Nephron (organoid): ENCODE results near the gene PCSK9.

Experiments used
- H3K27ac Mint-ChIP-seq, 3 experiments: 2 replicates each; pipeline ENCODE4 v1.8.0; 2020; ENCODE audit warnings: mixed read lengths in 3 of 3, mild to moderate bottlenecking in 2 of 3, moderate library complexity in 1 of 3
- H3K27me3 Mint-ChIP-seq: 2 replicates; pipeline ENCODE4 v1.8.0; 2021; ENCODE audit warnings: low read depth, mild to moderate bottlenecking, moderate library complexity, mixed read lengths
- H3K36me3 Mint-ChIP-seq: 2 replicates; pipeline ENCODE4 v1.8.0; 2020; ENCODE audit warnings: low read depth, mixed read lengths
- H3K4me1 Mint-ChIP-seq: 2 replicates; pipeline ENCODE4 v1.8.0; 2020; ENCODE audit warnings: mixed read lengths
- H3K4me3 Mint-ChIP-seq, 3 experiments: 2 replicates each; pipeline ENCODE4 v1.8.0; 2020; ENCODE audit warnings: mild to moderate bottlenecking in 3 of 3, mixed read lengths in 3 of 3, moderate library complexity in 2 of 3
- H3K9me3 Mint-ChIP-seq: 2 replicates; pipeline ENCODE4 v1.8.0; 2020; ENCODE audit warnings: mixed read lengths
- TF ChIP-seq, protein P1 (sequence below), 3 experiments: fragments of 200-600 bp; sonication (generic); IDR thresholded peaks; one replicate each; pipeline ENCODE4 v1.5.0; 2021; ENCODE audit warnings: antibody characterized with exemption in 3 of 3; ENCODE audit not compliant: unreplicated experiment in 3 of 3

Gene PCSK9

DNA sequence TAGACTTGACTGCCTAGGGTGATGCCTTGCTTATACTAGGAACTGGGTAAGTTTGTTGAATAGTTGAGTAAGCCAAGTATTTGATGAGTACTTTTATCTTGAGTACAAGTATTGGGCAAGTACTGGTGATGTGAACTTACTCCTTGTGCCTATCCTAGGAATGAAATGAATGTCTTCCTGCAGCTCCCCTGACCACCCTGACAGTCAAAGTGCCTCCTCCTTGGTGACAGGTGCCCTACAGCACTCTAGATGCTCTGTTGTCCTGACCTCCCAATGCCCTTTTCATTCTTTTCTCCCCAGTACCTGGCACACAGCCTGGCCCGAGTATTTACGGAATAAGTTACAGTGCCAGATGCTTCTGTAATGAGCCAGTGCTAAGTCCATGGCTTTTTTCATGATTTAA is 25.5 kb downstream of the PCSK9 start:
- Mint-ChIP-seq H3K27me3 (no peaks in the 10 kb centered on the region), H3K27ac (no peak overlapping the region), H3K4me1 (peaks cover 40% of the 10 kb centered on the region), H3K9me3 (no peaks in the 10 kb centered on the region), H3K36me3 (peaks cover 38% of the 10 kb centered on the region), H3K4me3 (no peak overlapping the region)
- TF ChIP-seq, protein P1, sequence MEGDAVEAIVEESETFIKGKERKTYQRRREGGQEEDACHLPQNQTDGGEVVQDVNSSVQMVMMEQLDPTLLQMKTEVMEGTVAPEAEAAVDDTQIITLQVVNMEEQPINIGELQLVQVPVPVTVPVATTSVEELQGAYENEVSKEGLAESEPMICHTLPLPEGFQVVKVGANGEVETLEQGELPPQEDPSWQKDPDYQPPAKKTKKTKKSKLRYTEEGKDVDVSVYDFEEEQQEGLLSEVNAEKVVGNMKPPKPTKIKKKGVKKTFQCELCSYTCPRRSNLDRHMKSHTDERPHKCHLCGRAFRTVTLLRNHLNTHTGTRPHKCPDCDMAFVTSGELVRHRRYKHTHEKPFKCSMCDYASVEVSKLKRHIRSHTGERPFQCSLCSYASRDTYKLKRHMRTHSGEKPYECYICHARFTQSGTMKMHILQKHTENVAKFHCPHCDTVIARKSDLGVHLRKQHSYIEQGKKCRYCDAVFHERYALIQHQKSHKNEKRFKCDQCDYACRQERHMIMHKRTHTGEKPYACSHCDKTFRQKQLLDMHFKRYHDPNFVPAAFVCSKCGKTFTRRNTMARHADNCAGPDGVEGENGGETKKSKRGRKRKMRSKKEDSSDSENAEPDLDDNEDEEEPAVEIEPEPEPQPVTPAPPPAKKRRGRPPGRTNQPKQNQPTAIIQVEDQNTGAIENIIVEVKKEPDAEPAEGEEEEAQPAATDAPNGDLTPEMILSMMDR (IDR thresholded peaks at IDR 0.05; ENCODE audit: unreplicated experiment in 3 of 3): no peak

DNA sequence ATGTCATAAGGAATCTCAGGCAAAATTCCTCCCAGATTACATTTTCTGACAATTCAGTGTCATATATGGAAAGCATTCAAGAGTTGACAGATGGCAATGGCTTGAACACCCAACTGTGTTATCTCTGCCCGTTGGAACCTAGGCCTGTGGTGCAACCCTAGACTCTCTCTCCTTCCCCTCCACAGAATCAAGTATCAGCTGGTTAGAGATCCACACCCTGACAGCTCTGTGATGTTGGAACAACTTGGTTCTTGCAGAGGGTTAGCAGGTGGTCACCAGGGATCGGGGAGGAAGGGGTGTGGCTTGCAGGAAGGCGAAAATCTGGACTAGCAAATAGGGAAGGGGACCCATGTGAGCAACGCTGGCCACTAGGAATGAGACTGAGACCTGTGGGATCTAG is 26.3 kb downstream of the PCSK9 start:
- Mint-ChIP-seq H3K4me1 (peaks cover 48% of the 10 kb centered on the region), H3K4me3 (no peak overlapping the region), H3K27me3 (no peaks in the 10 kb centered on the region), H3K36me3 (peaks cover 40% of the 10 kb centered on the region), H3K27ac (no peak overlapping the region), H3K9me3 (no peaks in the 10 kb centered on the region)
- TF ChIP-seq, protein P1 (IDR thresholded peaks at IDR 0.05; ENCODE audit: unreplicated experiment in 3 of 3): no peak

DNA sequence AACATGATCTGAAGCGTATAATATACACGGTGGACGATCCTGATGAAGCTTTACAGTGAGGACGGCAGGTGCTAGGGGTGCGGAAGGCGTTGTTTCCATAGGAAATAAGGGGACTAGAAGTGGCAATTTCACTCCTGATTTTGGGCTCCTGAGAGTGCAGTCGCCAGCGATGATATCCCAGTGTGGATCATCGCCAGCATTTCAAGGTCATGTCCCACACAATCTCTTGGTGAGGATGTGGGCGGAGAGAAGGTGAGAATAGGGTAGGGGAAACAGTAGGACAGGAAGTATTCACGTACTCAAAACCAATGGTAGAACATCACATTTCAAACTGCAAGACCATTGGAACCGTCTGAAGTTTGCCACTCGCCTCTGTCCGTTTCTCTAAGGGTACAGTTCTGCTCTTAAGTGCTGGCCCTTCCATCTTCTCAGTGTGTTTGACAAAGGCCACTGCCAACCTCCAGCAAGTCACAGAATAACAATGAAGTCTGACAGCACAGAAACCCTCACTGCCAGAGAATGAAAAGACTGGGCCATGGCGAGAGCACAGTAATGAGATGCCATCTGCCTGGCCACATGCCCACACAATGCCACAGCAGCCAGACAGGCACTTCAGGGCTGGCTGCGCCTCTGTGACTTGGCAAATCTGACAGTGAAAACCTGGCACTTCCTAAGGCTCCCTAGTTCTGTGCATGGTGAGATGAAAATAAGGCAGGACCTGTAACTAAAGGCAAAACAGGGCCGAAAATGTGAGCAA is 27.9 kb downstream of the PCSK9 start:
- H3K9me3 Mint-ChIP-seq: no peaks in the 10 kb centered on the region
- H3K4me3 Mint-ChIP-seq: no peak overlapping the region
- peaks cover 53% of the 10 kb centered on the region for H3K36me3 Mint-ChIP-seq
- H3K4me1 Mint-ChIP-seq: peaks cover 56% of the 10 kb centered on the region
- no peak overlapping the region for H3K27ac Mint-ChIP-seq
- TF ChIP-seq, protein P1 (IDR thresholded peaks at IDR 0.05; ENCODE audit: unreplicated experiment in 3 of 3): no peak
- H3K27me3 Mint-ChIP-seq: no peaks in the 10 kb centered on the region

DNA sequence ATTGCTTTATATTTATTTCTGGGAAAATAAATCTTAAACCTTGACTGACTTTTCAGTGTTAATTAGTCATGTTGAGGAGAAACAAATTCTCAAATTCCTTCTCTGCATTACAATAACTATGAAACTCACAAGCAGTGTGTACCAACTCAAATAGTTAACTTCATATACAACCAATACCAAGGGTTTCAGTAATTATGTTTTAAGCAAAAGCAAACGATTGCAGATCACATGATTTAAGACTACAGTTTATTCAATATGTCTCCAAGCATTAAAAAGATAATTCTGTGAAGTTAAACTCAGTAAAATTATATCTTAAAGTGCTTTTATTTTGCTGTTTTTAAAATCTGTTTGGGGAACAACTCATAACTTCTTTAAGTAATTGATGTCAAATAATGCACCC is 28.6 kb downstream of the PCSK9 start:
- TF ChIP-seq, protein P1 (IDR thresholded peaks at IDR 0.05; ENCODE audit: unreplicated experiment in 3 of 3): no peak
- Mint-ChIP-seq H3K27ac (no peak overlapping the region), H3K9me3 (no peaks in the 10 kb centered on the region), H3K36me3 (peaks cover 60% of the 10 kb centered on the region), H3K4me1 (peaks cover 51% of the 10 kb centered on the region), H3K27me3 (no peaks in the 10 kb centered on the region), H3K4me3 (no peak overlapping the region)

DNA sequence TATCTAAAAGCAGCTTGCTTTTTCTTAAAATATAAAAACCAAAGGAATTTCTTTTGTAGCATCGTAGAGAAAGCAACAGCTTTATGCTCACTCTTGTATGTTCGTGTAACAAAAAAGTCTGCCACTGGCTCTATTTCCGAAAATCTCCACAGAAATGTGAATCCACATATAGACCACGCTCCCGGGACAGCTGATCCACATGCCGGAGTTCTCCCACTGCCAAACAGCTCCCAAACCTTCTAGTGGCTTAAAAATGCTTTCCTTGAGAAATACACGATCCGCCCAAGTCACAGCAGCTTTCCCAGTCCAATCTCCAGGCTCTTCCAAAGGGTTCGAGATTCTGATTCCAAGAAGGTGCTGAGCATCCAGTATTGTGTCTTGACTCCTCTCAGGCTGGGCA is 29.3 kb downstream of the PCSK9 start:
- no peaks in the 10 kb centered on the region for H3K9me3 Mint-ChIP-seq
- peaks cover 65% of the 10 kb centered on the region for H3K36me3 Mint-ChIP-seq
- H3K27ac Mint-ChIP-seq: no peak overlapping the region
- TF ChIP-seq, protein P1 (IDR thresholded peaks at IDR 0.05; ENCODE audit: unreplicated experiment in 3 of 3): no peak
- no peaks in the 10 kb centered on the region for H3K27me3 Mint-ChIP-seq
- H3K4me1 Mint-ChIP-seq: peaks cover 51% of the 10 kb centered on the region
- H3K4me3 Mint-ChIP-seq: peak overlapping the region in 1 of 3 experiments; percentile 28

DNA sequence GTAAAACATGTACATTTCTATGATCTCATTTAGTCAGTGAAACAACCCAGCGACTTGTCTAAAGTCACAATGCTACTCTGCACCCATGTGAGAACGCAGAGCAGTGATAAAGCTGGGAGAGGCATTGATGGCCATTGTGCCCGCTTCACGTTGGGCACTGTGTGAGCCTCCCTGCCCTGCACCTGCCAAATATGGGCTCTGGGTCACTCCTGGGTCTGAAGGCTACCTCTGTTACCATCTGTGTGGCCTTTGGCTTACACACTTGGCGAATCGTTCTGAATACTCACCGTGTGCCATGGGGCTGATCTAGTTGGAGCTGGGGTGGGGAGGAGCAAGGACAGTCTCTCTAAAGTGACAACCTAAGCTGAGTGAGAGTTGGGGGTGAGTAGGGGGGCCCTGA is 29.9 kb downstream of the PCSK9 start:
- no peaks in the 10 kb centered on the region for H3K9me3 Mint-ChIP-seq
- TF ChIP-seq, protein P1 (IDR thresholded peaks at IDR 0.05; ENCODE audit: unreplicated experiment in 3 of 3): no peak
- H3K27me3 Mint-ChIP-seq: no peaks in the 10 kb centered on the region
- H3K4me3 Mint-ChIP-seq: no peak overlapping the region
- H3K36me3 Mint-ChIP-seq: peaks cover 67% of the 10 kb centered on the region
- peaks cover 51% of the 10 kb centered on the region for H3K4me1 Mint-ChIP-seq
- H3K27ac Mint-ChIP-seq: no peak overlapping the region
